HAP-1 (cell line): Measurements from ENCODE around the gene PCSK6.

ENCODE experiments used
- DNase-seq, 2 experiments: peaks; one replicate each; pipeline ENCODE4 v3.0.0-alpha.2; 2016 to 2020; ENCODE audit warnings: low spot score in 2 of 2
- H3K27me3 ChIP-seq: fragments of 250-450 bp; sonication (Bioruptor Pico); 2 replicates; pipeline ENCODE4 v1.5.1; 2020; ENCODE audit warnings: low read depth, mild to moderate bottlenecking, moderate library complexity
- H3K36me3 ChIP-seq: fragments of 250-450 bp; sonication (Bioruptor Pico); replicated peaks from 2 replicates; pipeline ENCODE4 v1.5.1; 2020; ENCODE audit warnings: mild to moderate bottlenecking
- H3K4me1 ChIP-seq: fragments of 250-450 bp; sonication (Bioruptor Pico); 2 replicates; pipeline ENCODE4 v1.5.1; 2020; ENCODE audit warnings: mild to moderate bottlenecking
- H3K4me3 ChIP-seq: fragments of 250-450 bp; sonication (Bioruptor Pico); 2 replicates; pipeline ENCODE4 v1.5.1; 2020; ENCODE audit warnings: mild to moderate bottlenecking, moderate library complexity
- H3K9me3 ChIP-seq: fragments of 250-450 bp; sonication (Bioruptor Pico); 2 replicates; pipeline ENCODE4 v1.5.1; 2020; ENCODE audit warnings: mild to moderate bottlenecking, moderate library complexity
- in situ Hi-C: fragments of 300-500 bp; cut with MboI; formaldehyde crosslinking; loops from 3 replicates; pipeline ENCODE4 v1.14.3; 2020; ENCODE audit warnings: low sequenced_read_pairs, inconsistent platforms, mixed read lengths

PCSK6 gene

DNA sequence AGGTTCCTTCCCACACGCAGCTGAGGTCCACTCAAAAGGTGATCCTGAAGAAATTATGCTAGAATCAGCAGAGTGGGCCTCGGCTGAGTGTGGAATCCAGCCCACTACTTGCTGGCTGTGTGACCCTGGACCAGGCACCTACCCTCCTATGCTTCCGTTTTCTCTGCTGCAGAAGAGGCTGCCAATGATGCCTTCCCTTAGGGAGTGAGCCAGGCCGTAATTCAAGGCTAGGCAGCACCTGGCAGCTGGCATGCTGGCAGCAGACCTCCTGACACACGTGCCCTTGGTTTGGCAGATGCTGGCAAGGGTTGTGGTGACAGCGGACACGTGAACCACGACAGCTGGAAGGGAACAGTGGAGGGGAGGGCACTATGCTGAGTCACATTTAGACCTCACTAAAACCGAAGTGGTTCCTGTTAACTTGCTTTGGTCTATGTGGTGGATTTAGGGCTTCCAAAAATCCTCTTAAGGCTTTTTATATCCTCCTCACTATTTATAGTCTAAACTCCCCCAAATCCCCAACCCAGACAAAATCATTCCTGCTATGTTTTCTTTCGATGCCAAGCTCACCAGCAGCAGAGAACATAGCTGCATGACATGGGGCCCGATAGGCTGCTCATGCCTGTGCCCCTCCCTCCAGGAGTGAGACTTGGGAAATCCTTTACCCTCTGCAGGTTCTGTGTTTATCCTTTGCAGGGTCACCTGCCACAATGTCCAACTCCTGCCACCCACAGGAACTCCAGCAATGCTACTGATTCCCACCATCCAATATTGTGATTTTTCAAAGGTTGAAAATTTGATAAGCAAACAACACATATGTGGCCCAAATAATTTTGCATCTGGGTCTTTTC is 10.6 kb upstream of the PCSK6 start:
- no peaks in the 10 kb centered on the region for H3K4me1 ChIP-seq
- H3K4me3 ChIP-seq, result no peak overlapping the region
- H3K9me3 ChIP-seq, result no peaks in the 10 kb centered on the region; the same call in 1 of the 2 replicates
- no peak for DNase-seq
- H3K36me3 ChIP-seq, result no peaks in the 10 kb centered on the region
- 0 out of 2 replicates have a peak, but pooled peaks cover 3% of the 10 kb centered on the region for H3K27me3 ChIP-seq
- in situ Hi-C loops, result no loop called here

- Histone ChIP-seq H3K4me1 (no peaks in the 10 kb centered on the region), H3K27me3 (0 out of 2 replicates have a peak, but pooled peaks cover 3% of the 10 kb centered on the region), H3K9me3 (no peaks in the 10 kb centered on the region), H3K36me3 (no peaks in the 10 kb centered on the region), H3K4me3 (no peak overlapping the region)
- in situ Hi-C loops, result no loop called here
- DNase-seq, result no peak
Measured at GRCh38 chr15:101498717-101499480, 9.4 kb upstream of the PCSK6 start.

- Histone ChIP-seq H3K9me3 (no peaks in the 10 kb centered on the region), H3K27me3 (0 out of 2 replicates have a peak, but pooled peaks cover 3% of the 10 kb centered on the region), H3K4me3 (no peak overlapping the region), H3K4me1 (no peaks in the 10 kb centered on the region), H3K36me3 (no peaks in the 10 kb centered on the region)
- in situ Hi-C loops, result no loop called here
- DNase-seq, result no peak
Measured at GRCh38 chr15:101498076-101498716, 8.7 kb upstream of the PCSK6 start.

DNA sequence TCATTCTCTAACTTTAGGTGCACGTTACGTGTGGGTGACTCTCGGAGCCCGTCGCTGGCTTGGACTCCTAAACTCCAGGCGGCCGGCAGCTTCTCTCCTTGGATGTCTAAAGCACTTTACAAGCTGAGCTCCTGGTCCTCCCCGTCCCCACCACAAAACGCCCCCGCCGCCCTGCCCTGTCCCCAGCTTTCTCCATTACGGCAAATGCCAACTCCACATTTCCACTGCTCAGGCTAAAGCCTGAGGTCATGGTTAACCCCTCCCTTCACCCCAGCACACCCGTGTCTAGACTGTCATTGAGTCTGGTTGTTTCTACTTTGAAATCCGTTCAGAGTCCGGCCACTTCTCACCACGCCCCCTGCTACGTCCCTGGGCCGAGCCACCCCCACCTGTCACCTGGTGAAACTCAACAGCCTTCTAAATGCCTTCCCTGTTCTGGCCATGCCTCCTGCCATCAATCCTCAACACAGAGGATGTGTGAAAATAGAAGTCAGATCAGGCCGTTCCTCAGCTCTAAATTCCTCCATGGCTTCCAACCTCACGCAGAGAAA is 8.1 kb upstream of the PCSK6 start:
- Histone ChIP-seq H3K4me3 (no peak overlapping the region), H3K27me3 (0 out of 2 replicates have a peak, but pooled peaks cover 3% of the 10 kb centered on the region), H3K36me3 (no peaks in the 10 kb centered on the region), H3K4me1 (no peaks in the 10 kb centered on the region), H3K9me3 (no peaks in the 10 kb centered on the region)
- DNase-seq, result no peak
- in situ Hi-C loops, result no loop called here

- Histone ChIP-seq H3K9me3 (no peaks in the 10 kb centered on the region), H3K4me3 (no peak overlapping the region), H3K27me3 (0 out of 2 replicates have a peak, but pooled peaks cover 3% of the 10 kb centered on the region), H3K4me1 (no peaks in the 10 kb centered on the region), H3K36me3 (no peaks in the 10 kb centered on the region)
- in situ Hi-C loops, result no loop called here
- DNase-seq, result no peak
Measured at GRCh38 chr15:101497017-101497416, 7.5 kb upstream of the PCSK6 start.

GRCh38 chr15:101496198-101496986 is 6.9 kb upstream of the PCSK6 start:
- H3K36me3 ChIP-seq, result no peaks in the 10 kb centered on the region
- no peak overlapping the region for H3K4me3 ChIP-seq
- H3K9me3 ChIP-seq, result no peaks in the 10 kb centered on the region
- DNase-seq, result no peak
- 0 out of 2 replicates have a peak, but pooled peaks cover 3% of the 10 kb centered on the region for H3K27me3 ChIP-seq
- in situ Hi-C loops, result no loop called here
- no peaks in the 10 kb centered on the region for H3K4me1 ChIP-seq

DNA sequence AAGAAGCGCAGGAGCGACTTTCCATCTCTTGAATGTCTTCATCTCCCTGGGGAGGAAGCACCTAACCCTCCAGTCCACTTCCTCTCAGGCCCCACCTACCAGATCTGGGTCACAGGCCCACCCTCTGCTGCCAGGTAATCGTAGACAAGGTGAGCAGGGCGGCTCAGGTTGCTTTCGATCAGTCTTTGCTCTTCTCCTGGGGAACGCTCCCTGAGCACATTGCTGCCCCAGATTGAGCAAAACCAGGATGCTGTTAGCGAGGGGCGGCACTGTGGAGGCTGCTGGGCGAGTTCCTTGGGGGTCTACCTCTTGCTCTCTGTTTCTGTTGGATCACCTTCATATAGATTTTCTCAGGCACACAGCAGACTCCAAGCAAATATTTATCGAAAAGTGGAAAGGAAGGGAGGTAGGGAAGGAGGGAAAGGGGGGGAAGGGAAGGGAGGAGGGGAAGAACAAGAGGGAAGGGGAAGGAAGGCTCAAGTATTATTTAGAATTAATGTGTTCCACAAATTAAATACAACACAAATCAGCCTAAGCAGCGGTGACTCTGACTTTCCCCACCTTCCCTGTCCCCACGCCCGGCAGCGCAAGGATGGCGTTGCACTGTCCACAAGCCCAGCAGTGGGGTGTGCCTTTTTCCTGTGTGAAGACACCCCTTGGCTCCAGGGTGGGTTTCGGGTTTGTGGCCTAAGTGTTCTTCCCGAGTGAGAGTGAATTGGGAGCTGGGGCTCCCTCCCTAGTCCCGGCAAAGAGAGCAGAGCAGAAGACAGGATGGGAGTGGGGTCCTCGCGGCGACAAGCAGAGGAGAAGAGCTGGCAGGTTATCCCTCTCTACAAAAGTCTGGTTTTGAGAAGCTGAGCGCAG is 6.1 kb upstream of the PCSK6 start:
- Histone ChIP-seq H3K9me3 (no peaks in the 10 kb centered on the region), H3K4me3 (no peak overlapping the region), H3K27me3 (0 out of 2 replicates have a peak, but pooled peaks cover 3% of the 10 kb centered on the region), H3K4me1 (no peaks in the 10 kb centered on the region), H3K36me3 (no peaks in the 10 kb centered on the region)
- in situ Hi-C loops, result no loop called here
- DNase-seq, result no peak

GRCh38 chr15:101494251-101494796 is 4.8 kb upstream of the PCSK6 start:
- no peaks in the 10 kb centered on the region; the same call in 1 of the 2 replicates for H3K4me1 ChIP-seq
- DNase-seq, result no peak

GRCh38 chr15:101492766-101493692 is 3.5 kb upstream of the PCSK6 start:
- H3K4me3 ChIP-seq, result no peak overlapping the region
- H3K4me1 ChIP-seq, result peaks cover 4% of the 10 kb centered on the region
- no peaks in the 10 kb centered on the region for H3K36me3 ChIP-seq
- in situ Hi-C loops, result no loop called here
- H3K27me3 ChIP-seq, result 0 out of 2 replicates have a peak, but pooled peaks cover 3% of the 10 kb centered on the region
- DNase-seq, result no peak
- H3K9me3 ChIP-seq, result no peaks in the 10 kb centered on the region

More at GRCh38 chr15:101494251-101494796, 4.8 kb upstream of the PCSK6 start:
- H3K9me3 ChIP-seq, result no peaks in the 10 kb centered on the region
- no peaks in the 10 kb centered on the region for H3K36me3 ChIP-seq
- 0 out of 2 replicates have a peak, but pooled peaks cover 3% of the 10 kb centered on the region for H3K27me3 ChIP-seq
- in situ Hi-C loops, result no loop called here
- no peak overlapping the region for H3K4me3 ChIP-seq

GRCh38 chr15:101491734-101492640 is 2.5 kb upstream of the PCSK6 start:
- Histone ChIP-seq H3K4me1 (peaks cover 6% of the 10 kb centered on the region), H3K36me3 (no peaks in the 10 kb centered on the region), H3K4me3 (no peak overlapping the region), H3K27me3 (0 out of 2 replicates have a peak, but pooled peaks cover 3% of the 10 kb centered on the region), H3K9me3 (no peaks in the 10 kb centered on the region)
- no peak for DNase-seq
- in situ Hi-C loops, result no loop called here
